Mesenteric fat pad (tissue), 1 donor: ENCODE data around the gene EMP1. TPM values are rescaled to one million over a fixed set of nuclear protein-coding genes. Genes with fewer than 3 reads are reported as not detected.

Source experiments
- DNase-seq: peaks from one replicate; pipeline ENCODE4 v3.0.0-alpha.2; 2020; ENCODE audit warnings: low spot score
- total RNA-seq: library from RNA; stranded (reverse); fragmentation: NEBNext Ultra II Directional; extraction: Animal tissue kit (Norgen Biotek cat#: 25700); gene quantifications from one replicate; pipeline ENCODE4 v1.2.1, GENCODE V29; 2021
- donor health status: DM: yes; HTN: yes; CAD: no.

EMP1 gene
- total RNA-seq, 1 donor from 2014 or later = 1,519 TPM

DNA sequence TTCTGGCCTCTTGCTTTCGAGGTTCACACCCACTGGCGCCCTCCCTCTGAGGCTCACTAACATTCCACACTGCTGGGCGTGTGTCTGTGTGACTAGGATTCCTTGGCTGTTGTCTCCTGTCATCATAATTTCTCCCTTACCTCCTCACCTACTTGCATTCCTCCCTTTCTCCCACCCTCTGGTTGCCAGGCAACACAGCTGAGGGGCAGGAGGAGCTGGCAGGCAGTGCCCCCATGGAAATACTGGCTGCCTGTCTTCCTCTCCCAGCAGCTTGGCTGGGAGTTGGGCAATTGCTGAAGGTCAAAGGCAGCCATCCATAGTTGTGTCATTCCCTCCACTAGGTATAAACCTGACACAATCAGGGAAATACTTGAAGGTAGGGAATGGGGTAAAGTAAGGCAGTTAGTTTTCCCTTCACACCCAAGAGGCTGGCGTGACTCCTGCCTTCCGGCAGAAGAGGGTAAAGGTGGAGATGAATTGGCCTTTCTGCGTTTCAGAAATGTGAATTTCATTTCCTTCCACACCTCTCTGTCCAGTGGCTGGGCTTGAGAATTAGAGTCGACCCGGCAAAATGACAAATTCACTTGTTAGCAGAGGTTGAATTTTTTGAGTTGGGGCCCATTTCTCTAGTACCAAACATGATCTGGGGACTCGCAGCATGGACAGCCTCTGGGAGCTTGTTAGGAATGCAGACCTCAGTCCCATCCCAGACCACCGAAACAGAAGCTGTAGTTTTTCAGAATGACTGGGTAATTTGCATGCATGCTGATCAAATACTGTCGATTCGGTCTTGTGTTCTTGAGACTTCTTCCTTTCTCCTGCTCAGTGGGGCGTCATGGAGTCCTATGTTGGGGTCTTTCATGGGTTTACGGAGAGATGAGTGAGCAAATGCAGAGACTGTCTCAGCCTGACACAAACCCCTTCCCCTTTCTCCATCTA lies 24.3 kb upstream of the EMP1 start:
- DNase-seq = no peak

DNA sequence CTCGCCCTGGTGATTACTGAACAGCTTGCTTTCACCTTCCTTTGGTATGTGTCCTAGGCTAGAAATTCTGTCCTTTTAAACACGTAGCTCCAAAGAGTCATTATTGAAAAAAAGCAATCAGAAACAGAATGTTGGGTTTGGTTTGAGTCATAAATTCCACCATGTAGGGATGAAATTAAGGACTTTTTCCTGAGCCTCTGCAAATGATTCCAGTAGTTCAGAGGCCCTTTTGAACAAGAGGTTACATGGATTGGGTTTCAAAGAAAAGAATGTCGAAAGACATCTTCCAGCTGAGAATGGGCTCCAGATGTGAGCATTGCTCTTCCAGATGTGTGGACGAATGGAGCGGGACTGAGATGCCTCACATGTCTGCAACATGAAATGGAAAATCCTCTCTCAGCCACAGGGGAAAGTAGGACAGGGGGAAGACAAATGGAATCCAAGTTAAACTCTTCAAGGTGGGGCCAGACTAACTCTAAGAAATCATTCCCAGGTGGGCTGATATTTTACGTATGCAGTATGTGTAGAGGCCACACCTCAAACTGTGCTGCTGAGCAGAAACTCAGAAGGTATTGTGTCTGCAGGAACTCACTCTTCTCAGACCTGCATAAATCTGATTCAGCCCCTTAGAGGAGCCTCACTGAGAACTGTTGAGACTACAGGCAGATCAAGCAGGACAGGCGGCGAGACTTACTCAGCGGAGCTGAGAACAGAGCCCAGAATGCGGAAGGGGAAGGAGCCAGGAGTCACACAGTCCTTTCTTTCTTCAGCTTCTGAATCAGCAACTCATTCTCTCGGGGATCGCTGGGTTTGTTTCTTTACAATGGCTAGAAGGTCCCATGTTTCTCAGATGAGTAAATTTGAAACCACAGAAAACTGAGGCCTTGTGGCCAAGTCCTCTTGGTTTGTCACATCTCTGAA lies 23.3 kb upstream of the EMP1 start:
- DNase-seq = no peak

DNA sequence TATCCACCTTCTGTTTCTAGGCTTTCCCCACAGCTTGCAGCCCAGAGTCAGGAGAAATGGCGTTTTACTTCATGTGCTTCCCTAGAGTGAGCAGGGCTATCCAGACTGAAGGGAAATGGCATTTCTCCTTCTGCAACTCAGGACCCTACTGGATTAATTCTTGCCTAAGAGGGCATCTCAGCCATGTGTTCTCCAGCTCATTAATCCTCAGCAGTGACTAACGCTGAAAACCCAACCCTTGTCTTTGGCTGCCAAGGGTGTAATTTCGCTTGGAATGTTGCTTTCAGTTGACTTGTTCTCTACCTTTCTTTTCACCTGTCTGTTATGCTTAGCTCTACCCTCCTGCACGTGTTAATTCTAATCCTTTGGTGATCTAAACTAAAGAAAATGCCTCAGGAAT lies 21.0 kb upstream of the EMP1 start:
- no peak for DNase-seq

DNA sequence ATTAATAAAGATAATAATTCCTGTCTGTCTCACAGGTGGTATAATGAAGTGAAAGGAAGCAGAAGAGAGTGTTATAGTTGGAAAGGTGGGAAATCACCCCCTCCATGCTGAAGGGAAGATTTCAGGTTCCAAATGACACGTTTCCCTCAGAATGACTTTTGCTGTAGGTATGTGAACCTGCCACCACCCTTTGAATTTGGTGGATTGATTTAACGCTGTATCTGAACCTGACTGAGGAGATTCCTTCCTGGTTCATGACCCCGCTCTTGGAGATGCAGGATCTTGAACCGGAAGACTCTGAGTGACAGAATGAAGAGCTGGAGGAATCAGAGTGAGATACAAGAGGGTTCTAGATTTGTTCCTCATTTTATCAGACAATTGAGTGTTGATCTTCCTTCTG lies 20.3 kb upstream of the EMP1 start:
- DNase-seq = no peak

DNA sequence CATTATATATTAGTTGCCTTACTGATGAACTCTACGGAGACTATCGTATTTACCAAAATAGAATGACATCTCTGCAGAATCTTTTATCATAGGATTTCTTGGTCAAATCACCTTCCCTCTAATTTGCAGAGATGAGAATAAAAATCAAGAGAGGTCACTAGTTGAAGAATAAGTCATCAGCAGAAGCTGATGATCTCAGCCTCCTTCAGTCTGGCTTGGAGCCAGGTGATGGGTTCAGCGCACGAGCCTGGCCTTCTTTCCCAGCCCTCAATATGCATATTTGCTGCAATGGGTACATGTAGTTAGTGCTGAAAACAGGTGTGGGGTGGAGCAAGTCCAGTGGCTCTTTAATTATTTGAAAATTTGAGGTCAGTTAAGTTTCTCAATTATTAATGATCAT lies 19.2 kb upstream of the EMP1 start:
- DNase-seq = no peak

DNA sequence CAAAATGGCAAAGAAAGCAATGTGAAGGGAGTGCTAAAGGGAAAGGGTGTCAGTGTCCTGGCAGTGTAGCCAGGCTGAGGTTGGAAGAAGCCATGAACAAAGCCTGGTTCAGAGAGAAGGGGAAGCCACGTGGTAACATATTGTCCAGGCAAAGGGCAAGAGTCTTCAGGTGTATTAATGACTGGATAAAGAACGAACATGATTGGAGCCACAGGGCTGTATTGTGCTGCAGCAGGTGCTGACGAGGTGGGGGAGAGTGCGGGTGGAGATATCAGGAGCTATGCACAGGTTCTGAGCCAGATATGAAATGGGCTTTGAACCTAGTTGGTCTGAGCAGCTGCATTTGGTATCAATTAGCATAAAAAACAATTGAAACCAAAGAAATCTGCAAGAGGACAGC lies 18.6 kb upstream of the EMP1 start:
- DNase-seq = no peak

DNA sequence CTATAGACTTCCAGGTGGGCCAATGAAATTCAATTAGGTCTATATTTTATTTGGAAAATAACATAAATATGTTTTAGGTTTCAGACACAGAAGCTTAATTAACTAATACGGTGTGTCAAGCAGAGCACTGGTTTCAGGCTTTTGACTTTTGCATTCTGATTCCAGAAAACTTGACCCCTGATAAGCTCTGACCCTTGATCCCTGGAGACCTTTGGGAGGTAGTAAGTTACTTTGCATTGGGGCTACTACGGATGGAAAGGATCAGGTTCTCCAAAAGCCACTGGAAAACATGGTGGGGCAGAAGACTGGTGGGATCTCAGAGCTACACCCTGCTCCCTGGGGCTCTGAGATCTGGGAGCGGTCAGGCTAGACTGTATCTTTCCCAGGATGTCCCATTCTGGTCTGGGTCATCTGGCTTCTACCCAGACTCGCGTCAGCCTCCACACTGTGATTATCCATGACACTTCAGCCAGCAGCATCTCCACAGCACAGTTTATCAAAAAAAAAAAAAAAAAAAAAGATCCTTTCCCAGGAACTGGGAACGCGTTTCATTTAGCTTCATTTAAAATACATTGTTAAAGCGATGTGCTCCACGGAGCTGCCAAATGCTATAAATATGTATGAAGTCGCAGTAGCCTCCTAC lies 17.8 kb upstream of the EMP1 start:
- DNase-seq = no peak

DNA sequence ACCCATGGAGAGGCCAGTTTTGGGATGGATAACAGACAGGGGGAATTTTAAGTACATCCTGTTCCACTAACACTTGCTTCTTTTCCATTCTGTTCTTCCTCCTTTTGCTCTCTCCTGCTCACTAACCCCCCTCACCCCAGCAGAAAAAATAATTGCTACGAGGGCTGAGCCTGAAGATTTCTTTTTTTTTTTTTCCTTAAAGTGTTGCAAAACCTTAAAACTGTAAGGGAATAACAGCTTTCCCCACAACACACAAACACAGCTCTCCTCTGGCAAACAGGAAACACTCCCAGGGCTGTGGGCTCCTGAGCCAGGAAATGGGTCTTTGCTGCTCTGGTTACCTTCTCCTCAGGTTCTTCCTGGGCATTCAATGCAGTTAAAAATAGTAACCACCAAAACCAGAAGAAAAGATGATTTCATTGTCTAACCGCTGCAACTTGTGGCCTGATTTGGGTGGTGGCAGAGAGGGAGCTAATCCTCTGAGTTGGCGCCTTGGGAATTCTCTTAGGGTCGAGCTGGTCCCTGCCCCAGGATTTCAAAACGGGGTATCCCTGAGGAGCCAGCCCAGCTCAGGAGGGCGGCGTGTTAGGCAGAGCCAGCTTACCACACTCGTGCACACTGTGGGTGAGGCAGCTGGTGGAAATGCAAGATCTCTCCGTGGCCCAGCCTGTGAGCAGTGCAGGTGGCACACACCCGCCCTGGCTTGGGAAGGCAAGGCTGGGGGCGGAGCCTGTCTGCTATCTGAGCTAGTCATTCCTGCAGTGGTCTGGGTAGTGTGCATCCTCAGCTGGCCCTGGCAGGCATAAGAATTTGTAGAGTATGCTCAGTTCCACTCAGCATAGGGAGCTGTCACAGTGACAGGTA lies 17.1 kb upstream of the EMP1 start:
- no peak for DNase-seq

DNA sequence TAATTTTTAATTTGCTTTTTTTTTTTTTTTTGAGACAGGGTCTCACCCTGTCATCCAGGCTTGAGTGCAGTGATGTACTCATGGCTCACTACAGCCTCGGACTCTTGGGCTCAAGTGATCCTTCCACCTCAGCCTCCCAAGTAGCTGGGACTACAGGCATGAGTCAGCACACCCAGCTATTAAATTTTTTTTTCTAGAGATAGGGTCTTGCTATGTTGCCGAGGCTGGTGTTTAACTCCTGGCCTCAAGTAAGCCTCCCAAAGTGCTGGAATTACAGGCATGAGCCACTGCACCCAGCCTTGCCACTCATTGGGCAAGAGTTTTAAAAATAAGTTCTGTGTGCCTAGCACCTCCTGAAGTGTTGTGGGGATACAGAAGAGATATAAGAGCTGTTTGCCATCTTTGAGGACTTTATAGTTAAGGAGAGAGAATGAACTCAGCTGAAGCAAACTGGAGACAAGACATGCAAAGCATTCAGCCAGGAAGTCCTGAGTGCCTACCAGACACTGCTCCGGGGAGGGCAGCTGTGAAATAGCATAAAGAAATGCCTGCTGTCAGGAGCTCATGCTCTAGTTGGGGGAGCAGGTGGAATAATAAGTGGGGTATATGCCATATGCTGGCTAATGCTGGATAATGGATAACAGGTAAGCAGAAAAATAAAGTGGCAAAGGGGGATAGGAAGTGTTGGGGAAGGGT lies 15.0 kb upstream of the EMP1 start:
- DNase-seq = no peak

DNA sequence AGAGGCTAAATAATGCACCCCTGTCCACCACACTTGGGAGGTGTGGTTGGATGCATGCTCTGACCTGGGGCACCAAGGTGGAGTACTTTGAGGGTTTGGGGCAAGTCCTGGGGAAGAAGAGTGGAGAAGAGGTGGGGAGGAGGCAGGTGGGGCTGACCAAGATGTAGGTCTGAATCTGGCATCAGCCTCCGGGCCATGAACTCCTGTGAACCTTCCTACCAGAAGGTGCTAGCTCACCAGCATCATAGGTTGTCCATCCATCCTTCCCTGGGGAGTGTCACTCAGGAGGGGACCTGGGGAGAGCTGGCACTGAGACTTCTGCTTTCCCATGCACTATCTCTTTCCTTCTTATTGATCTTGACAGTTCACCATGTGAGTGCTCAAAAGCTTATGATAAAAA lies 13.6 kb upstream of the EMP1 start:
- no peak for DNase-seq

DNA sequence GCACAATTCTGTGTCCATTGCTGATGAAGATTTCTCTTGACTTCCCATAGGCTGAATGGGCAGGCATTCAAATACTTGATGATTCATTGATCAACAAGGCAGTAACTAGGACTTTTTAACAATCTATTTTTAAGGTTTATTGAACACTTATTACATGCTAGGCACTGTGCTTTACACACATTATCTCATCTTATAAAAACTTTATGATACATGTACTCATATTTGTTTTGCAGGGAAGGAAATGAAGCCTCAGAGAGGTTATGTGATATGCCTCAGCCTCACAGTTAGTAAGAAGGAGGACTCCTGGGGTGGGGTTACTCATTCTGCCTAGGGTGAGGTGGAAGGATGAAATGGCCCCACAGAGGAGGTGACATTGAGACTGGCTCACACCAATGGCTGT lies 12.9 kb upstream of the EMP1 start:
- no peak for DNase-seq

DNA sequence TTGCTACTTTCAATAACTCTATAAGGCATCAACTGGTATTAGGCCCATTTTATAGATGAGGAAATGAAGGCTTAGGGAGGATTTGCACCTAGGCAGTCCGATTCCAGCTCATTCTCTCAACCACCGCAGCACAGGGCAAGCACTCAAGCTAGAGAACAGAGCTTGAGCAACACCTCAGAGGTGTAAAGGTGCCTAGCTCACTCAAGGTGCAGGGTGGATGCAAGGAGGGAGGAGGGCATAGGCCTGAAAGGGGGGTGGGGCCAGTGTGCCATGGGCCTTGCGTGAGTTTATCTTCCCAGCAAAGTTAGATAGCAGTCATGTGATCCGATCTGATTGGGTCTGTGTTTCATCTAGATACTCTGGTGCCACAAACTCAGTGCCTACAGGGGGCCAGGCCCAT lies 10.2 kb upstream of the EMP1 start:
- DNase-seq = no peak

DNA sequence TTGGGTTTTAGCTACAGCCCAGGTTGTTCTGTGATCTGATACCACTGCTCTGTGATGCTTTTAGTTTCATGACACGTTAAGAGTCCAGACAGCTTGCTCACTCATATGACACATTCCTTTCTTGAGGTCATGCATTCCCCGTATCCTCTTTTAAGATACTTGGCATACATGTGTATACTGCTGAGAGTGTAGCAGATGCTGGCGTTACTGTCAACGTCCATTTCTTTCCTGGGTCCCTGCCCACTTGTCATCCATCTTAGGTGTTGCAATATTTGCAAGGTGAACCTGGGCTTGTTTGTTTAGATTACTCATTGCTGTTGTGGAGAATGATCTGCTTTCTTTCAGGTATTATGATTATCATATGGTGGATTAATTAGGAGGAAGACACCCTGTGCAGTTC lies 9.1 kb upstream of the EMP1 start:
- DNase-seq = no peak

DNA sequence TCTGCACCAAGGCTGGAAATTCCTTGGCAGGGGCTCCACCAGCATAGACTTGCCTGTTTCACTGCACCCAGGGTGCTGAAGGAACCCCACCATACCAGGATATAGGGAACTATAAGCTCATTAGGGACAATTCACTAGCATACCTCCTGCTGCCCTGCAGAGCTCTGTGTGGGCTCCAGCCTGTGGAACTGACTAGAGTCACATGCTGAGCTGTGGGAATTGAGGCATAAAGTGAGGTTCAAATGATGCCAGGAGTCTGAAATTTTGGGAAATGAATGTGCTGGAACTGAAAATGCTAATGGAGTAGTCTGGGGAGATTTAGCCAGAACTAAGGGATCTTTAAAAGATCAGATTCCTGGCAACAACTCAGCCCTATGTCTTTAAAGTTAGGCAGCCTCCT lies 7.3 kb upstream of the EMP1 start:
- no peak for DNase-seq

DNA sequence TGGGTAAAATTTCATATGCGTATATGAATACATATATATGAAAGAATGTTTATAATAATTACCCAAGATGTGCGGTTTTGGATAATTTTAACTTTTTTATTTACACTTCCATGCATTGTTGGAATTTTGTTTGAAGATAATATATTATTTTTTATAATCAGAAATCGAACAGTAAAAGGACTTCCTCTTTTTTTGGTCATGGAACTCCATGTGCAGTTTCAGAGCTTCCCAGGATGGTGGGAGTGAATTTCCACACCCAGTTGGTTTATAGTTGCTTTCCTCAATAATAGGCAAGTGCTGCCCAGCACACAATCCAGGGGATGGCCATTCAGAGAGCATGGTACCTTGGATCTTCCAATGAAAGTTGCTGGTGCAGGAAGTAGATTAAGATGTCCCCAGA lies 6.3 kb upstream of the EMP1 start:
- no peak for DNase-seq

DNA sequence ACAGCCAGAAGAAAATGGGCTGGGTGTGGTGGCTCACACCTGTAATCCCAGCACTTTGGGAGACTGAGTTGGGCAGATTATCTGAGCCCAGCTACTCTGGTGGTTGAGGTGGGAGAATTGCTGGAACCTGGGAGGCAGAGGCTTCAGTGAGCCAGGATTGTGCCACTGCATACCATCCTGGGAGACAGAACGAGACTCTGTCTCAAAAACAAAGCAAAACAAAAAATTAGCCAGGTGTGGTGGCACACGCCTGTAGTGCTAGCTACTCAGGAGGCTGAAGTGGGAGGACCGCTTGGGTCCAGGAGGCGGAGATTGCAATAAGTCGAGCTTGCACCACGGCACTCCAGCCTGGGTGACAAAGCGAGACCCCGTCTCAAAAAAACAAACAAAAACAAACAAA lies 3.8 kb upstream of the EMP1 start:
- DNase-seq = no peak

DNA sequence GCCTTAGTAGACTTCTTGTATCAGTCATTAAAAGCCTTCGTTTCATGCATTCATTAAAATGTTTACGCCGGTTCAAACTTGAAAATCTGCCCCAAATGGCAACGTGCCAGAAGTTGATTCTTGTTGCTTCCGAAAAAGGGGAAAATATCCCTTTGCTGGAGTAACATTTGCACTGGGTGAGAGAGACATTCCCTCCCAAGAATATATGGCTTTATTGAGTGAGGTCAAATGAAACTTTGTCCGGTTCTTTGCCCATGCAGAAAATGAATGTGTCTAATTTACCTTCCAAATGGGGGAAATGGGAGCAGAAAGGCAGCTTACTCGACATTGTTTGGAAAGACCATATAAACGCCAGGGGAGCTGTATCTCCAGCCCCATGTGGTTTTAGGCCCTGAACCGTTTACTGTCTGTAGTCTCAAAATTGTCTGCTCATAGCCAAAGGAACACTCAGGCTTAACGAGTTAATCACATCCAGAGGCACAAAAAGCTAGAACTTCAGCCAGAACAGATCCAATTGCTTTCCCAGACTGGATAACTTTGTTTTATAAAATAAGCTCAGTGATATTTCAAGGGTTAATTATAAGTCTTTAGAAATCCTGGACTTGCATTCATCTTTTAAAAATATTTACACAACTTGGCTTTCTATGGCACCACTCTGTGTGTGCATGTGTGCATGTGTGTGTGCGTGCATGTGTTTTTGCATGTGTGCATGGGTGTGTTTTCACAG lies 2.9 kb upstream of the EMP1 start:
- no peak for DNase-seq

DNA sequence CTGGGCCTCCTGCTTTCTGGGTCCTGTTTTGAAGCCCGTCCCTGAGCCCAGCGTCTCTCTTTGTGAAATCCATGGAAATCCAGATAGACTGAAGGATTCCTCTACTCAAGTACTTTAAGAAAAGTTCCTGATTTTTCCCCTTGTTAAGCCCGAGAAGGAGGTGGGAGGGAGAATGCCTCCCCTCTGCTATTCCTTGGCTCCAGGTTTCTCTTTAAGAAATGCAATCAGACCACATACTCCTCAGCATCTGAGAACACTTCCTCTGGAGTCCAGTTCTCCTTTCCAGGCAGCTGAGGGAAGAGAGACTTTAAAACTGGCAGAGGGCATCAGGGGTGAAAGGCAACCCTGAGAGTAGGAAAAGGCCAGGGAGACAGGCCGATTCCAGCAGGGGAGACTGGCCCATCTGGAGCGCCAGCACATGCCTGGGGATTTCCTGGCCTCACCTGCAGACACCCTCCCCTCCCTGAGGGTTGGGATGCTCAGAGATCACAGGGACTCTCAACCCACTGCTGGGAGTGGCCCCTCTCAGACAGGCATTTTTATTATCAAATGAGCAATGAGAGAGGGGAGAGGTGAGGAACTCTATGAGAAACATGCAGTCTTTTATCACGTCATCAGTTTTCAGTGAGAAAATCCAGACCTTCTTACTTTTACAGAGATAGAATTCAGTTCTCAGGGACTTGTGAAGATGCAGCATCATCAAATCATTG lies 2.0 kb upstream of the EMP1 start:
- DNase-seq = no peak

DNA sequence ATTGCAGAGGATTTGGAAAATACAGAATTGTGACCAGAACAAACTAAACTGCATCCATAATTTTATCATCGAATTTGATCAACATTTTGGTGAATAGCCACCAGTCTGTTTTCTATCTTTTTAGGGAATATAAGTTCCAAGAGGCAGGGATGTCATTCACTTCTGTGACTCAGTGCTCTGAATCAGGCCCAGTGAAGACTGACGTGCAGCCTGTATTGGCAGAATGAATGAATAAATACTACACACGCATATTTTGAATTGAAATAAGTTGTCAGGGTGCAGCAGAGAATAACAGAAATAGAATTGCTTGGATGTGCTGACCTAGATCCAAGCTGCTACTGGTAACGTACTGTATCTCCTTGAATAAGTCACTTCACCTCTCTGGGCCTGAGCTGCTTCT lies 1.3 kb upstream of the EMP1 start:
- DNase-seq = no peak
